Endothelial cell of umbilical vein (primary cell): ENCODE measurements around the gene PLA2G15. TPM values are rescaled to one million over a fixed set of nuclear protein-coding genes. Genes with fewer than 3 reads are reported as not detected.
A peak's percentile ranks its signal among the peaks of the same experiment; 100 is the strongest.

ENCODE experiments used
- BruUV-seq: library from RNA; stranded (reverse); fragments of 400-500 nt; replicated peaks from 2 replicates; lab custom pipeline; 2021; lab: Mats Ljungman, UMichigan
- CTCF ChIA-PET: fragments of 300-600, 350-600 bp; sonication (Branson Sonifier 250); formaldehyde crosslinking; loops from one replicate; lab custom pipeline; 2021; ENCODE audit warnings: antibody characterized with exemption, inconsistent platforms; lab: Charles Lee
- POLR2A ChIA-PET: fragments of 300-600, 350-600 bp; sonication (Branson Sonifier 250); formaldehyde crosslinking; loops from one replicate; lab custom pipeline; 2021; ENCODE audit warnings: antibody characterized with exemption, inconsistent platforms; lab: Charles Lee
- DNase-seq: peaks from one replicate; pipeline ENCODE4 v3.0.0-alpha.2; 2011; ENCODE audit warnings: low read depth, low spot score
- FAIRE-seq: peaks from 2 replicates; lab custom pipeline; 2011; peaks lifted over from hg19 to GRCh38; lab: Jason Lieb, UNC
- H2AFZ ChIP-seq: 2 replicates; pipeline ENCODE4 v1.6.0; 2012; ENCODE audit warnings: low read depth, low read length, control low read depth, inconsistent platforms
- H3K27ac ChIP-seq: 2 replicates; pipeline ENCODE4 v1.5.1; 2011; ENCODE audit warnings: low read depth, mild to moderate bottlenecking, control low read depth, low read length, moderate library complexity; ENCODE audit not compliant: insufficient read depth
- H3K27me3 ChIP-seq, 2 experiments: 2 replicates each; pipeline versions ENCODE4 v1.6.0 to v1.6.1; 2011; ENCODE audit warnings: low read length in 2 of 2, mixed read lengths in 1 of 2; ENCODE audit not compliant: control insufficient read depth in 2 of 2, insufficient read depth in 2 of 2
- H3K36me3 ChIP-seq, 2 experiments: 2 replicates in 1 of 2; 3 replicates in 1 of 2; pipeline ENCODE4 v1.5.1; 2011; ENCODE audit warnings: low read length in 2 of 2, mild to moderate bottlenecking in 1 of 2, moderate library complexity in 1 of 2; ENCODE audit not compliant: control insufficient read depth in 2 of 2, insufficient read depth in 2 of 2; ENCODE audit errors: extremely low read depth in 1 of 2
- H3K4me1 ChIP-seq: 3 replicates; pipeline ENCODE4 v1.5.1; 2011; ENCODE audit warnings: mild to moderate bottlenecking, low read length; ENCODE audit not compliant: control insufficient read depth, insufficient read depth; ENCODE audit errors: extremely low read depth
- H3K4me2 ChIP-seq: 2 replicates; pipeline ENCODE4 v1.6.1; 2011; ENCODE audit warnings: low read length, control low read depth, mixed read lengths; ENCODE audit not compliant: insufficient read depth
- H3K4me3 ChIP-seq, 3 experiments: fragments of 200-600 bp in 1 of 3; sonication (generic), shearing (Covaris generic) in 1 of 3; replicated peaks in 1 of 3; 2 replicates each; pipeline ENCODE4 v1.5.1; 2011 to 2016; ENCODE audit warnings: control low read depth in 3 of 3, low read length in 3 of 3, mild to moderate bottlenecking in 2 of 3, inconsistent platforms in 1 of 3, low read depth in 1 of 3, moderate library complexity in 1 of 3; ENCODE audit not compliant: insufficient read depth in 1 of 3
- H3K79me2 ChIP-seq: 2 replicates; pipeline ENCODE4 v1.6.0; 2012; ENCODE audit warnings: low read length, inconsistent platforms; ENCODE audit not compliant: control insufficient read depth, insufficient read depth
- H3K9ac ChIP-seq: replicated peaks from 2 replicates; pipeline ENCODE3; 2011; ENCODE audit warnings: low read length, control low read depth; ENCODE audit not compliant: insufficient read depth; ENCODE audit errors: extremely low read depth
- H3K9me1 ChIP-seq: replicated peaks from 3 replicates; pipeline ENCODE4 v1.6.0; 2011; ENCODE audit warnings: mild to moderate bottlenecking, low read length; ENCODE audit not compliant: control insufficient read depth, insufficient read depth; ENCODE audit errors: extremely low read depth
- H3K9me3 ChIP-seq: replicated peaks from 2 replicates; pipeline ENCODE4 v1.5.1; 2012; ENCODE audit warnings: low read length, inconsistent platforms; ENCODE audit not compliant: control insufficient read depth, insufficient read depth
- H4K20me1 ChIP-seq: replicated peaks from 2 replicates; pipeline ENCODE3; 2011; ENCODE audit warnings: mild to moderate bottlenecking, low read length; ENCODE audit not compliant: control insufficient read depth, insufficient read depth; ENCODE audit errors: extremely low read depth
- EZH2 ChIP-seq: IDR thresholded peaks from 2 replicates; pipeline ENCODE4 v1.6.1; 2012; ENCODE audit warnings: borderline replicate concordance, low read depth, mild to moderate bottlenecking, moderate library complexity, low read length, inconsistent platforms; ENCODE audit not compliant: severe bottlenecking
- FOS ChIP-seq: IDR thresholded peaks from 2 replicates; pipeline ENCODE4 v1.6.1; 2011; ENCODE audit warnings: mild to moderate bottlenecking, low read length, moderate library complexity, borderline replicate concordance; ENCODE audit not compliant: insufficient read depth
- GATA2 ChIP-seq: IDR thresholded peaks from 2 replicates; pipeline ENCODE4 v1.7.0; 2011; ENCODE audit warnings: low read depth, mild to moderate bottlenecking, moderate library complexity, mixed read lengths, low read length; ENCODE audit not compliant: insufficient read length, insufficient read depth
- JUN ChIP-seq: IDR thresholded peaks from 2 replicates; pipeline ENCODE4 v1.6.1; 2011; ENCODE audit warnings: borderline replicate concordance, low read depth; ENCODE audit not compliant: insufficient read length, insufficient read depth
- MYC ChIP-seq: IDR thresholded peaks from one replicate; pipeline ENCODE4 v1.6.1; 2011; ENCODE audit warnings: mild to moderate bottlenecking, low read depth, low read length
- POLR2A ChIP-seq: IDR thresholded peaks from 2 replicates; pipeline ENCODE4 v1.6.1; 2012; ENCODE audit warnings: low read depth, mild to moderate bottlenecking, control low read depth, low read length
- POLR2AphosphoS5 ChIP-seq: IDR thresholded peaks from 2 replicates; pipeline ENCODE4 v1.6.1; 2012; ENCODE audit warnings: low read depth, mild to moderate bottlenecking, control low read depth, low read length, moderate library complexity; ENCODE audit not compliant: insufficient read depth
- dilution Hi-C: fragments of 300-500 bp; cut with MboI; formaldehyde crosslinking; loops from one replicate; pipeline ENCODE4 v1.15.0; 2019; ENCODE audit warnings: low sequenced_read_pairs; ENCODE audit not compliant: extremely low pct_ligation_motif_present
- intact Hi-C: fragments of 100-400 bp; cut with micrococcal nuclease; formaldehyde crosslinking; loops from one replicate; pipeline ENCODE4 v1.10.0; 2022
- polyA plus RNA-seq, 4 experiments: library from polyadenylated mRNA; depleted of rRNA in 3 of 4; stranded (reverse) in 3 of 4; unstranded in 1 of 4; fragments of >200 nt; gene quantifications; 2 replicates each; pipeline versions ENCODE4 v1.2.1 to v1.2.3, GENCODE V29; 2011 to 2012; ENCODE audit warnings: missing spikeins in 1 of 4
- total RNA-seq: library from RNA; stranded (reverse); gene quantifications from 2 replicates; pipeline ENCODE4 v1.2.3, GENCODE V29; 2021
- TF ChIP-seq, protein P1 (sequence below), 2 donors: IDR thresholded peaks; 1 replicate in 1 of 2; 2 replicates in 1 of 2; pipeline ENCODE4 v1.5.1; 2011; ENCODE audit warnings: low read length in 2 of 2, mild to moderate bottlenecking in 2 of 2, moderate library complexity in 2 of 2, control low read depth in 1 of 2, inconsistent platforms in 1 of 2, low read depth in 1 of 2; ENCODE audit not compliant: insufficient read depth in 1 of 2; ENCODE audit errors: extremely low read depth in 1 of 2
- TF ChIP-seq, protein P2 (sequence below): IDR thresholded peaks from 2 replicates; pipeline ENCODE4 v1.6.1; 2011; ENCODE audit not compliant: insufficient read depth, insufficient read length

Gene PLA2G15
- total and polyA plus RNA-seq, 2 donors (not counting 3 experiments of a cell fraction or from before 2014, with no cell fraction given) = 24.3 to 41.8 TPM

DNA sequence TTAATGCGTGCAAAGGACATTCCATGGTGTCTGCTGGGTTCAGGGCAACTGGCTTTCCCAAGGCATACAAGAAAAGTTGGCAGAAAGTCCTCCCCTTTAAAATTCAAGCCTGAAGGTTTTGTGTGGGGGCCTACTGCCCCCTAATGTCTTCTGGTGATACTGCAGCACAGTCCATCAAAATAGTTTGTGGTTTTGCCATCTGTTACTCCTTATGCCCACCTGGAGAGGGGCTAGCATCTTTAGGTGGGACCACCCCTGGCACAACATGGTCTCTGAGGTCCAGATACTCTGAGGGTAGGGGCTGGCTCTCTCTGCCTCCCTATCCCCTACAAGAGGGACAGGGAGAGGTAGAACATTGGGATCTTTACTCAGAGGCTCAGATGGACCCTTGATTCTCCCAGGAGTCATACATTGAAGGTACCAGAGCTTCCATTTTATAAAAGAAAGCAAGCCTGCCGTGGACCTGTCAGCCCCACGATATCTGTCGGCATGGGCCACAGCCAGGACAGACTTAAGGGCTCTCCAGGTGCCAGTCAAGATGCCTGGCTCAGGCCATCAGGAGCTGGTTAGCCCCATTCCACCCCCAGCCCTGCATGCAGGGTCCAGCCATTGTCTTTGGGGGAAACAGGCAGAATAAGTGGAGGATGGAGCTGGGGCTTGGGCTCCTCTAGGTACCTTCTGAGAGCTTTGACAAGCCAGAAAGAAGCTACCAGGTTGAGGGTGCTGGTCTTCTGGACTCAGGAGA, 15.6 kb upstream of the PLA2G15 start:
- ChIA-PET POLR2A (no interaction called here), CTCF (interaction anchor here (0.6 to 4.7 kb wide), 21 partner anchors 13 to 557 kb away, joined by 3 to 57 read pairs (median 4); partner anchors contain the start of genes DDX28, DPEP2NB, DUS2 and NFATC3)
- DNase-seq = peak; percentile 66
- Histone ChIP-seq H3K79me2 (no peaks in the 10 kb centered on the region), H3K9me3 (no peaks in the 10 kb centered on the region), H3K27me3 (no peaks in the 10 kb centered on the region), H3K27ac (no peak overlapping the region), H3K4me2 (no peak overlapping the region), H4K20me1 (no peaks in the 10 kb centered on the region), H2AFZ (no peak overlapping the region), H3K9me1 (no peaks in the 10 kb centered on the region), H3K4me3 (no peak overlapping the region), H3K4me1 (no peaks in the 10 kb centered on the region), H3K9ac (no peak overlapping the region), H3K36me3 (no peaks in the 10 kb centered on the region)
- intact Hi-C loops = loop anchor here (1.0 to 2.0 kb wide), 6 partner anchors 135 to 236 kb away; no protein-coding TSS in a partner anchor
- TF ChIP-seq, protein P1, sequence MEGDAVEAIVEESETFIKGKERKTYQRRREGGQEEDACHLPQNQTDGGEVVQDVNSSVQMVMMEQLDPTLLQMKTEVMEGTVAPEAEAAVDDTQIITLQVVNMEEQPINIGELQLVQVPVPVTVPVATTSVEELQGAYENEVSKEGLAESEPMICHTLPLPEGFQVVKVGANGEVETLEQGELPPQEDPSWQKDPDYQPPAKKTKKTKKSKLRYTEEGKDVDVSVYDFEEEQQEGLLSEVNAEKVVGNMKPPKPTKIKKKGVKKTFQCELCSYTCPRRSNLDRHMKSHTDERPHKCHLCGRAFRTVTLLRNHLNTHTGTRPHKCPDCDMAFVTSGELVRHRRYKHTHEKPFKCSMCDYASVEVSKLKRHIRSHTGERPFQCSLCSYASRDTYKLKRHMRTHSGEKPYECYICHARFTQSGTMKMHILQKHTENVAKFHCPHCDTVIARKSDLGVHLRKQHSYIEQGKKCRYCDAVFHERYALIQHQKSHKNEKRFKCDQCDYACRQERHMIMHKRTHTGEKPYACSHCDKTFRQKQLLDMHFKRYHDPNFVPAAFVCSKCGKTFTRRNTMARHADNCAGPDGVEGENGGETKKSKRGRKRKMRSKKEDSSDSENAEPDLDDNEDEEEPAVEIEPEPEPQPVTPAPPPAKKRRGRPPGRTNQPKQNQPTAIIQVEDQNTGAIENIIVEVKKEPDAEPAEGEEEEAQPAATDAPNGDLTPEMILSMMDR (IDR thresholded peaks at IDR 0.05; ENCODE audit: extremely low read depth in 1 of 2, insufficient read depth in 1 of 2, low read depth in 1 of 2, low read length in 2 of 2) = peak; percentile 83
- TF ChIP-seq MYC = no peak
- dilution Hi-C loops = no loop called here
- peak; percentile 78 for FAIRE-seq
- no TSS peak for BruUV-seq

DNA sequence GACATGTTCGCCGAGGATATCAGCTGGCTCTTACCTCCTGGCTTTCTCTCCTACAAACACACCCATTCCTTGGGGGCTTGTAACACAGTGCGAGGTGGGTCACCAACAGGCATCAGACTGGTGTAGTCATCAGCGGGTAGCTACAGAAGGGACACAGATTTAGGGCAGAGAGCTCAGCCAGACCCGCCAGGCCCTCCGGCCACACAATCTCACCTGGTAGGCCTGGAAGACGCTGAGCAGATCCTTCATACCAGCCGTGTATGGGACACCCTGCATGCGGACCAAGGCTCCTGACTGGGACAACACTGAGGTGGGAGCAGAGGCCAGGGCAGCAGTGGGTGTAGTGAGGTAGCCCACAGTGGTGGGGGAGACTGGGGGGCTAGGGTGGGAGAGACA, 15.0 kb upstream of the PLA2G15 start:
- intact Hi-C loops = no loop called here
- no TSS peak for BruUV-seq
- POLR2A ChIA-PET = no interaction called here
- Histone ChIP-seq H3K36me3 (no peaks in the 10 kb centered on the region), H3K9me3 (no peaks in the 10 kb centered on the region), H4K20me1 (no peaks in the 10 kb centered on the region), H3K79me2 (no peaks in the 10 kb centered on the region), H3K4me3 (no peak overlapping the region), H3K27ac (no peak overlapping the region), H3K9me1 (no peaks in the 10 kb centered on the region), H3K4me1 (no peaks in the 10 kb centered on the region), H3K4me2 (no peak overlapping the region), H3K27me3 (no peaks in the 10 kb centered on the region), H3K9ac (no peak overlapping the region), H2AFZ (no peak overlapping the region)
- dilution Hi-C loops = no loop called here
- no peak for FAIRE-seq
- no peak for DNase-seq
- CTCF ChIA-PET = interaction anchor here (0.6 to 4.7 kb wide), 21 partner anchors 14 to 558 kb away, joined by 3 to 57 read pairs (median 4); partner anchors contain the start of genes DDX28, DPEP2NB, DUS2 and NFATC3
- TF ChIP-seq FOS = no peak
- TF ChIP-seq EZH2 = no peak
- TF ChIP-seq, protein P2, sequence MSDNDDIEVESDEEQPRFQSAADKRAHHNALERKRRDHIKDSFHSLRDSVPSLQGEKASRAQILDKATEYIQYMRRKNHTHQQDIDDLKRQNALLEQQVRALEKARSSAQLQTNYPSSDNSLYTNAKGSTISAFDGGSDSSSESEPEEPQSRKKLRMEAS = no peak
- no peak for TF ChIP-seq JUN
- TF ChIP-seq, protein P1 (IDR thresholded peaks at IDR 0.05; ENCODE audit: extremely low read depth in 1 of 2, insufficient read depth in 1 of 2, low read depth in 1 of 2, low read length in 2 of 2) = no peak
- no peak for TF ChIP-seq GATA2
- no peak for TF ChIP-seq POLR2A
- TF ChIP-seq POLR2AphosphoS5 = no peak
- no peak for TF ChIP-seq MYC
